Ramos (cell line): ENCODE data around the gene MOBP.

Experiments used
- in situ Hi-C: fragments of 300-500 bp; cut with MboI; formaldehyde crosslinking; loops from one replicate; pipeline ENCODE4 v1.14.3; 2022; ENCODE audit warnings: low sequenced_read_pairs; ENCODE audit not compliant: unreplicated experiment

MOBP gene, protein sequence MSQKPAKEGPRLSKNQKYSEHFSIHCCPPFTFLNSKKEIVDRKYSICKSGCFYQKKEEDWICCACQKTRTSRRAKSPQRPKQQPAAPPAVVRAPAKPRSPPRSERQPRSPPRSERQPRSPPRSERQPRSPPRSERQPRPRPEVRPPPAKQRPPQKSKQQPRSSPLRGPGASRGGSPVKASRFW

DNA sequence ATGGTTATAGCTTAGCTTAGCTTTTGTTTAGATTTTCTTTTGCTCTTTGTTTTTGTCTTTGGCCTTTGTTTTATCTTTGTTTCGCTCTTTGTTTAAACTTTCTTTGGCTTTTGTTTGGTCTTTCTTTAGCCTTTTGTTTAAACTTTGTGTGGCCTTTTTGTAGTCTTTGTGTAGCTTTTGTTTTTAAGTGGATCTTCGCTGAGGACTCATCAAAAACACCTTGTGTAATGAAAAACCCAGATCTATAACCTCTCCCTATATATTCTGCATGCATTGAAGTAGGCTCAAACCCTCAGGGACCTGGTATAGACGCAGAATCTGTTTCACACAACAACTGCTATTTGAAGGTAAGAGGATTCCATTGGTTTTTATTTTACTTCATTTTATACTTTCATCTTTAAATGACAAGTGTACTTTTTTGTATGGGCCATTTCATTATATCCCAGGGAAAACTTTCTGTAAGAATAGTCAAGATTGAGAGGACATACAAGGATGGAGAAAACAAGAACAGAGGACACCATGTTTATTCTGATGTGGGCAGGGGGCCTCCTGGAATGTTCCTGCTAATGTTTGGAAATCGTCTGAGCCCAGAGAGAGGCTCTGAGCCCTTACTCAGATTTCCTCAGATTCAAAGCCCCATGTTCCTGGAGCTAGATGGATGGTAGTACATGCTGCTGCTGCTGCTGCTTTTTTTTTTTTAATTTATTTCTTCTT, at the start of gene MOBP:
Gene MOBP (plus strand): TSS at position 287 of the 714 bp plus-strand sequence. CDS start 34,390 bp downstream, outside the sequence.
- in situ Hi-C loops = no loop called here

DNA sequence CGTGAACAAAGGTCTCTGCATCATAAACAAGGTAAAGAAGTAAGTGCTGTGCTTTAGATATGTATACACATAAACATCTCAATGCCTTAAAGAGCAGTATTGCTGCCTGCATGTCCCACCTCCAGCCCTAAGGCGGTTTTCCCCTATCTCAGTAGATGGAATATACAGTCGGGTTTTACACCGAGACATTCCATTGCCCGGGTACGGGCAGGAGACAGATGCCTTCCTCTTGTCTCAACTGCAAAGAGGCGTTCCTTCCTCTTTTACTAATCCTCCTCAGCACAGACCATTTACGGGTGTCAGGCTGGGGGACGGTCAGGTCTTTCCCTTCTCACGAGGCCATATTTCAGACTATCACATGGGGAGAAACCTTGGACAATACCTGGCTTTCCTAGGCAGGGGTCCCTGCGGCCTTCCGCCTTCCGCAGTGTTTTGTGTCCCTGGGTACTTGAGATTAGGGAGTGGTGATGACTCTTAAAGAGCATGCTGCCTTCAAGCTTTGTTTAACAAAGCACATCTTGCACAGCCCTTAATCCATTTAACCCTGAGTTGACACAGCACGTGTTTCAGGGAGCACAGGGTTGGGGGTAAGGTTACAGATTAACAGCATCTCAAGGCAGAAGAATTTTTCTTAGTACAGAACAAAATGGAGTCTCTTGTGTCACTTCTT, 48.8 kb upstream of the MOBP start:
- in situ Hi-C loops = loop anchor here (25.0 kb wide), 1 partner anchor 1044 kb away; the partner anchor contains the start of gene RPL14

DNA sequence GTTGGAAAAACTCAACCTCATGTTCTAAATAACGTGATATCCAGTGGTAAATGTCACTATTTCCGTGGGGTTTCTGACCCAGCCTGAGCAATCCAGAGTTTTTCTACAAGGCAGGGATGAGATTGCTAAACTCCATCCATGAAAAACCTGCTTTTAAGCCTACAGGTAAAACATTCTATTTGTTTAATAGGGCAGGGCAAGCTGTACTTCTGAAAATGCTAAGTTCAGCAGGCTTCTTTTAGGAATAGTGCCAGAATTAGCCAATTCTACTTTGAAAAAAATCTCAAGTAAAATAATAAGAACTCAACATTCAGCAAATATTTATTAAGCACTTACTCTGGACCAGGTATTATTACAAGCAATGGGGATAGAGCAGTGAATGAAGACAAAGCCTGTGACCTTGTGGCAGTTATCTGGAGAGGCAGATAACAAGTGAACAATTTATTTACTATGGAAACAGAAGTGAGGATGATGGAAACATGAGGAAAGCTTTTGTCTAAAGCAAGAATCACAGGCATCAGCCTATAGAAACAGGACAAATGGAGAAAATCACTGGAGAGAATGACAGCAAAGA, 47.7 kb upstream of the MOBP start:
- in situ Hi-C loops = loop anchor here (25.0 kb wide), 1 partner anchor 1042 kb away; the partner anchor contains the start of gene RPL14

DNA sequence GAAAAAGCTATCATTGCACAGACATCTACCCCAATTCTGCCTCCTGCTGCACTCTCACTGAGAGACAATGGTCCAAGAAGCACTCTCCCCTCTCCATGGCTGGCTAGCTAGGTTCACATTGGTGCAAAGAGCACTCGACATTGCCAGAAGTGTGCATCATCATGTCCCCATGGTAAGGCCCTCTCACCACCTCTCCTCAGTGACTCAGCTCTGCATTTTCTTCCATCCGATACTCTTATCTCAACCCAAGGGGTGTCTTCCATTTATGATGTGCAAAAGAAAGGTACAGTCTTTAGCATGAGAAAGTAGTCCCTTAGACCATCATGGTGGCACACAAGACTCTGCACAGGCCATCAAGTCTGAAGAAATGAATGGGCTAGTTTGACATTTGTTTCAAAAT, 46.9 kb upstream of the MOBP start:
- in situ Hi-C loops = loop anchor here (25.0 kb wide), 1 partner anchor 1042 kb away; the partner anchor contains the start of gene RPL14

DNA sequence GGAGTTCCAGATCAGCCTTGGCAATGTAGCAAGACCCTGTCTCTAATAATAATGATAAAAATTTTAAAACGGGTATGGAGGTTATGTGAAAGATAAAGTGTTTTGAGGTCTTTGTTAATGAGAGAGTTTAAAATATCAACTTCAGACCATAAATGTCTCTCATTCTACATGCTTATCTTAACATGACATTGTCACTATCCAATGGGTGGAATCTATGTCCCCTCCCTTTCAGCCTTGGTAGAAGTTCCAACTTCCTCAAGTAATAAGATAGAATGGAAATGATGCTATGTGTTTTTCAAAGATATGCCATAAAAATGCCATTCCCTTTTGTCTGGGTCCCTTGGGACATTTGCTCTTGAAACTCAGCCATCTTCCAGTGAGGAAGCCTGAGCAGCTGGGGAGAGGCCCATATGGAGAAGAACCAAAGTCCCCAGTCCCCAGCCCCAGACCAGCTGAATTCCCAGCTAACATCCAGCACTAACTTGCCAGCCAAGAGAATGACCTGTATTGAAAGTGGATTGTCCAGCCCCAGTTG, 44.0 kb upstream of the MOBP start:
- in situ Hi-C loops = loop anchor here (25.0 kb wide), 1 partner anchor 1039 kb away; the partner anchor contains the start of gene RPL14

DNA sequence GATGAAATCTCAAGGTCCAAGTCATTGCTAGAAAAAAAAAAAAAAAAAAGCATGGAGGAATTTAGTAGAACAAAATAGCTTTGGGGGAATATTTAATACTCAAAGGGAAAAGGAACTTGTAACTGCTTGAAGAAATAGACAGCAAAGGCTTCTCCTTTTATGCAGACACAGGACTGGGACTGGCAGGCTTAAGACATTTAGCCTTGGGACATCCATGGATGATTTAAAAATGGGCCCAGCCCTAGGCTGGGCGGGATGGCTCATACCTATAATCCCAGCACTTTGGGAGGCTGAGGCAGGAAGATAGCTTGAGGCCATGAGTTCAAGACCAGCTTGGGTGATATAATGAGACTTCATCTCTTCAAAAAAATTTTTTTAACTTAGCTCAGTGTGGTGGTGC, 41.2 kb upstream of the MOBP start:
- in situ Hi-C loops = no loop called here

DNA sequence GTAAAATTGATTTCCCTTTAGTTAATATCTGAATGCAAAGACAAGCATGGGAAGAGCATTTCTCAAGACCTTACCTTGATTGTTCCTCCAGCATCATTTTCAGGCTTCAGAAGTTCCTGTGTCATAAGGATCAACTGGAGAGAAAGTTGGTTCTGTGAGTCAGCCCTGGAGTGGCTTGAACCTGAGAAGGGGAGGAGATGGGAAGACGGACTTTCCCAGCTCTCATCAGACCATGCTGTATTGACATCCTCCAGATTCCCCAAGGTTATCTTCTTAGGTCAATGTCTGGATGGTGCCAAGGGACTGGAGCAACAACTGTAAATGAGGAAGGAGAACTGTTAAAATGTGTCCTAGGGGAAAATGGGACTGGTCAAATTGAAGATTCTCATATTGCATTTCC, 40.0 kb upstream of the MOBP start:
- in situ Hi-C loops = no loop called here

DNA sequence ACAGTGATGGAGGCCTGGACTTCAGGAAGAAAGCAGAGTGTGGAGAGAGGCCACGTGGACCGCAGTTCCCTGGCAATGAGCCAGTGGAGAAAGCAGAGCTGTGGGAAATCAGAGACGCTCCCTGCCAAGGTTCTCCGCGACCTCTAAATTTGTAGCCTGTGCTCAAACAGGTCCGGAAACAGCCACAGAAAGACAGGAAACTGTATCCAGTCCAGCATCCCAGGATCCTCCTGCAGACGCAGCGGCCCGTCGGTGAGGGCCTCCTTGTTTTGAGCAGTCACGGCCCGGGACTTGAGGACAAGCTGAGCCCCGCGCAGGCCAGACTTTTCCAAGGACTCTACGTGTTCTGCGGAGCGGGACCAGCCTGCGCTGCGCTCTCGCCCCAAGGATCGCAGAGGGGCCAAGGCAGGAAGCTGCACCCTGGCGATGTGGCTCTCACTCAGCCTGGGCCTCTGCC, 38.7 kb upstream of the MOBP start:
- in situ Hi-C loops = no loop called here

DNA sequence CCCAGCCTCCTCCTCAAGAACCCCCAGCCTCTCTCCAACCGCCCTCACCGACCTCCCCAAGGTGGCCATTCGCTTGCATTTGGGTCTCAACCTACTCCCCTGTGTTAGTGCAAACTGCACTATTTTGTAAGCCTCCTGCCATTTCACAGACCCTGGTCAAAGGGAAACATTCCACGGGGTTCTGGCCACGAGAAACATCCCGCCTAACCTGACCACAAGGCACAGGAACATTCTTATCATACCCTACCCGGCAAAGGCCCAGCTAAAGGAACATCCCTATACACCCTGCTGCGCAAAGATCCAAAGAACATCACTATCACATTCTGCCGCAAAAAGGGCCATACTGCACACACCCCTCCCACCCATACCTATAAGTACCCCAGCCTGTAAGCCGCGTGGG, 38.0 kb upstream of the MOBP start:
- in situ Hi-C loops = no loop called here

DNA sequence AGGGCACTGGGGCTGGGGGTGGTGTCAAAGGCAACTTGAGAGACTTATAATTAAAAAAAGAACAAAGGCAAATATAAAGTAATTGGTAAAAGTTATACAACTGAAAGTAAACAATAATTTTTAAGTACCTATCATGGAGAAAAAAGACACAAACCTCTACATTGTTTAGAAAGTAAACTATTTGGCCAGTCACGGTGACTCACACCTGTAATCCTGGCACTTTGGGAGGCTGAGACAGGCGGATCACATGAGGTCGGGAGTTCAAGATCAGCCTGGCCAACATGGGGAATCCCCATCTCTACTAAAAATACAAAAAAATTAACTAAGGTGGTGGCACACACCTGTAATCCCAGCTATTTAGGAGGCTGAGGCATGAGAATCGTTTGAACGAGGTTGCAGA, 35.1 kb upstream of the MOBP start:
- in situ Hi-C loops = no loop called here

DNA sequence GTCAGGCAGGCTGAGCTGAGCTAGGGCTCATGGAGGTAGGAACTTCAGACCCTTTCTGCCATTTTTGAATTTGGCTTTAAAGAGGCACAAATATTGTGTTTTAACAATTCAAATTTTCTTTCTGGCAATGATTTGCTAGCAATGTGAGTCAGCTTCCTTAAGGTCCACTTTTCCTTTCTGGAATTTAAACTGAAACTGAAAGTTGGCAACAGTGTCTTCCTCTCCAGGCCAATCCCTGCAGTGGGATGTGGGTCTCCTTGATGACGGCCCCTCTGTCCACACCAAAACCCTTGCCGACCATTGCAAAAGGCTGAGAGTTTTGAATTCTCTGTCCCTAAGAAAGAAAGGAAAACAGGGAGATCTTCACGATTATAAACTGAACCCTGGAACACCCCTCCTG, 33.8 kb upstream of the MOBP start:
- in situ Hi-C loops = no loop called here

DNA sequence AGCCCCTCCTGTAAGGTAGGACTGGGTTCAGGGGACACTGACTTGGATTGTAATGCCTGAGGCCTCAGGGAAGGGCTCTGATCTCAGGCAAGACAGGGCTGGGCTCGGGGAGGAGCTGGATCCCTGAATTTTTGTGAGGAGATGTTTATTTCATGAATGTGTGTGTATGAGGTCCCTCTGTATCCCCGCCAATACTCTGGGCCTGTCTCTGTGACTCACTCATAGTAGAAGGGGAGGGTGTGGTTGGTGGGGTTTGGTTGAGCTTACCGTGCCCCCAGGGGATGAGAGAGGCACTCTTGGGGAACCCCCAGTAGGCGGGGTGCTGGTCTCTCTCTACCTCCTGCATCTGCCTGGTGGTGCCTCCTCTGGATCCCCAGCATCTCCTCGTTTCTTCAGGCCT, 32.9 kb upstream of the MOBP start:
- in situ Hi-C loops = no loop called here

DNA sequence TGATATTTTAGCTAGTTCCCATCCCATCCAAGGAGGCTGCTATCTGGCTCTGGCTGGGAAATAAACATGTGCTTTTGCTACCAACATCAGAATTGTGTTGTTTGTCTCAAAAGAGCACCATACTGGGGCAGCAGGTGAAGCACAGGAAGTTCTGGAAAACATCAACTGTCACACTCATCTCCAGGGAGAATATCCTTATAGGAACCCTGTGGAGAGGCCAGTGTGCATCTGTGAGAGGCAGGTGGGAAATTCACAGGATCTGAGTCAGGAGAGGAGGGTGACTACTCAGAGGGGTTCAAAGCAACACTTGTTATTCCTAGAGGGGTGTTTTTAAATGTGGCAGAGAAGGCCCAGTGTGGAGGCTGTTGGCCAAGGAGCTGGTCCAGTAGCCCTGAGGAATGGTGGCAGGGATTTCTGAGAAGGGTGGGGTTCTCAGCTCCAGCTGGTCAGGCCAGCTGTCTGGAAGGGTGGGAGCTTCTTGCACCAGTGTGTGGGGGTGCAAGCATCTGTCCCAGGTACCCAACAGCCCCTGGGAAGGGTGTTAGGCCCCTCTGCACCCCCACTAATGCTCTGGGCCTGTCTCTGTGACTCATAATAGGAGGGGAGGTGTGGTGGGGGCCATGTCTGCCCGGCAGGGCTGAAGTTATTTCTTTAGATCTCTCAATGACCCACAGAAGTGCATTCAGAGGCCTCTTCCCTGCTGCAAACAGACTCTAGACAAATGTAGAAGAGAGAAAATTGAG, 32.3 kb upstream of the MOBP start:
- in situ Hi-C loops = no loop called here

DNA sequence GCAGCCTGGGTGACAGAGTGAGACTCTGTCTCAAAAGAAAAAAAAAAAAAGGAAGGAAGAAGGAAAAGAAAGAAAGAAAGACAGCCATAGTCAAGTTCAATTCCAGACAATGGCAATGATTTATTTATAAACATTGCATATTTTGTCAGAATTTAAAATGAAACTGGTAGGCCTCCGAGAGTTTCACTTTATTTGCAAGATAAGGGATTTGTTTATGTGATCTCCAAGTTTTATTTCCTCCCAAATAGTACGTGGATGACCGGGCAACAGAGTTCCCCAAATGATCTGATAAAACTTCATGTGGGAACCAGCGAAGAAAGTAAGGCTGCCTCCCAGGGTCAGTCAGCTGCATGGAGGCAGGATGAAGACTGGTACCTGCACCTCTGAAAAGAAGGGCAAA, 28.6 kb upstream of the MOBP start:
- in situ Hi-C loops = no loop called here

DNA sequence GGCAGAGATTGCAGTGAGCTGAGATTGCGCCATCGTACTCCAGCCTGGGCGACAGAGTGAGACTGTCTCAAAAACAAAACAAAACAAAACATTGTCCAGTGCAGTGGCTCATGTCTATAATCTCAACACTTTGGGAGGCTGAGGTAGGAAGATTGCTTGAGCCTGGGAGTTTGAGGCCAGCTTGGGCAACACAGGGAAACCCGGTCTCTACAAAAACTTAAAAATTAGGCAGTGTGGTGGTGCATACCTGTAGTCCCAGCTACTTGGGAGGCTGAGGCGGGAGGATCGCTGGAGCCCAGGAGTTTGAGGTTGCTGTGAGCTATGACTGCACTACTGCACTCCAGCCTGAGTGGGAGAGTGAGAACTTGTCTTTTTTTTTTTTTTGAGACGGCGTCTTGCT, 27.2 kb upstream of the MOBP start:
- in situ Hi-C loops = no loop called here

DNA sequence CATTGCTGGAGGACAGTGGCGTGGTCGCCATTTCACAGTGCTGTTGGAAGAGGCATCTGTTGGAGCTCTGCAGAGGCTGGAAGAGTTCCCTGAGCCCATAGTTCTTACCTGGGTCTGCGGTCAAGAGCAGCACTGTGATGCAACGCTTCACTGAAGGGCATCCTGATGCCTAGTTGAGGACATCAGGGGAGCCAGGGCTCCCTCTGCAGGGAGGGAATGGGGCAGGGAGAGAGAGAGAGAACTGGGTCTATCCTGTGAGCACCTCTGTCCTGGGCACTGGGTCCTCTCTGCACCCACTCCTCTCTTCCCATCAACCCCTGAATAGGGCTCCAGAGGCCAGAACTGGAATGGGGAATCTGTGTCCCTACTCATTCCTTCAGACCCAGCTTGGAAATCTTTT, 23.9 kb upstream of the MOBP start:
- in situ Hi-C loops = no loop called here

DNA sequence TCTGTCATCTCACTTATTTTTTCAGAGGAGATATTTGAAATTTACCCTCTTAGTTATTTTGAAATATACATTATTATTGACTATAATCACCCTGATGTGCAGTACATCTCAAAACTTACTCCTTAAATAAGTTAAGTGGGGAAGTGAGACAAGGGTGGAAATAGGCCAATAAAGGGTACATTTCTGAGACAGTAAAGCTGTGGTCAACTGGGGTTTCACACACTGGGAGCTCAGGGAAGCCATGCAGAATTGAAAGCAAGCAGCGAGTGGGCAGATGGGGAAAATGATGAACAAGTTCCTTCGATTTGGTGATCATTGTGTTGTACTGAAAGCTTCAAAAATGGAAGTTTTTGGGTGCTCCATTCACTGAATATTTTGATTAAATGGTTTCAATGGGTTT, 21.6 kb upstream of the MOBP start:
- in situ Hi-C loops = no loop called here

DNA sequence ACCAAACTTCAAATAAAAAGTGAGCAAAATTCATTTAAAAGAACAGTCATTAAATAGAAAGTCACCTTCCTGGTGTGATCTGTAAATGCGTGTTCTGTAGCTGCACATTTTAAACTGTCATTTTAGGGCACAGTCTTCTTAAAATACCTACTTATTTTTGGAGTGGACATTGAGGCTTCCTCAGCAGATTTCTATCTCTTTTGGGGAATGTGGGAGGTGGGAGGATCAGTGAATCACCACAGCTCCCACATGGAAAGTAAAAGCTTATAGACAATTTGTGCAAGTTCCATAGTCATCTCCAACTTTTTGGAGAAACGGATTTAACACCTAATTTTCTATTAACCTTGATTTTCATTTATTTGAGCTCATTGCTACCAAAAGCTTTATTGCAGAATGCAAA, 21.0 kb upstream of the MOBP start:
- in situ Hi-C loops = no loop called here

DNA sequence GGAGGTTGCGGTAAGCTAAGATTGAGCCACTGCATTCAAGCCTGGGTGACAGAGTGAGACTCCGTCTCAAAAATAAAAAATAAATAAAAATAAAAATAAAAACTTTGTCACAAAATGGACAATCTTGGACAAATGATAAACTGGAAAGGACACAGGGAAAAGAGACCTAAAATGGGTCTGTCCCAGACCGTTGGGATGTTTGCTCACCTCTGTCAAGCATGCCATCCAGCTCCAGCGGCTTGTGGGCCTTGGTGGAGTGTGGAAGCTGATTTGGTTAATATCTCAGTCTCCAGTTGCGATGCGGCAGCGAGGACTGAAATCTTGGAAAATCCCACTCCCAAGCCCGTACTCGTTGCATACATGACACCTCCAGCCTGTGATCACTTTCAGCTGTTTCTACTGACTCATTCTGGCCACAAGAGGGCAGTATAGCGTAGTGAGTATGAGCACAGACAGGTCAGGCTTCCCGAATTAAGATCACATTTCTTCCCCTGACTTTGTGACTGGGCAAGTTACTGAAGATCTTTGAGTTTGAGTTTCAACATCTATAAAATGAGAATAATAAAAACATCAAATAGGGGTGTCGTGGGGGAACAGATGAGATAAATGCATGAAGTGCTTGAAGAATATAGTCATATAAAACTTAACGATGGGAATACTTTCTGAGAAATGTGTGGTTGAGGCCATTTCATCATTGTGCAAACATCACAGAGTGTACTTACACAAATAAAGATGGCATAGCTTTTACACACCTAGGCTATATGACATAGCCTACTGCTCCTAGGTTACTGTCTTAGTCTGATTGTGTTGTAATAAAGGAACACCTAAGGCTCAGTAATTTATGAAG, 19.6 kb upstream of the MOBP start:
- in situ Hi-C loops = no loop called here
